Caco-2 (cell line): ENCODE measurements around the gene UBA3. TPM values are rescaled to one million over a fixed set of nuclear protein-coding genes. Genes with fewer than 3 reads are reported as not detected.

Experiments
- BruUV-seq: library from RNA; stranded (reverse); fragments of 400-500 nt; replicated peaks from 2 replicates; lab custom pipeline; 2021; lab: Mats Ljungman, UMichigan
- CTCF ChIA-PET: fragments of 300-600 bp; sonication (Branson Sonifier 250); formaldehyde crosslinking; loops from one replicate; lab custom pipeline; 2022; ENCODE audit warnings: antibody characterized with exemption; lab: Charles Lee
- POLR2A ChIA-PET: fragments of 300-600 bp; sonication (Branson Sonifier 250); formaldehyde crosslinking; loops from one replicate; lab custom pipeline; 2022; ENCODE audit warnings: antibody characterized with exemption; lab: Charles Lee
- DNase-seq, 2 experiments: peaks; one replicate each; pipeline versions ENCODE4 v3.0.0 to v3.0.0-alpha.2; 2020 to 2022
- H3K27me3 ChIP-seq: replicated peaks from 2 replicates; pipeline ENCODE4 v1.6.0; 2011; ENCODE audit warnings: low read length; ENCODE audit not compliant: control insufficient read depth, insufficient read depth
- H3K36me3 ChIP-seq: 2 replicates; pipeline ENCODE4 v1.5.1; 2011; ENCODE audit warnings: low read length; ENCODE audit not compliant: control insufficient read depth, insufficient read depth
- H3K4me1 ChIP-seq: fragments of 250-450 bp; sonication (Bioruptor Pico); 2 replicates; pipeline ENCODE4 v1.5.1; 2020; ENCODE audit warnings: mild to moderate bottlenecking
- H3K4me3 ChIP-seq: 2 replicates; pipeline ENCODE4 v1.5.1; 2011; ENCODE audit warnings: low read depth, mild to moderate bottlenecking, control low read depth, low read length
- H3K9me3 ChIP-seq: fragments of 250-450 bp; sonication (Bioruptor Pico); 2 replicates; pipeline ENCODE4 v1.5.1; 2020; ENCODE audit warnings: mild to moderate bottlenecking, moderate library complexity
- H3K27ac Mint-ChIP-seq: one replicate; pipeline ENCODE4 v1.8.0; 2022; ENCODE audit warnings: mixed read lengths; ENCODE audit not compliant: unreplicated experiment
- H3K27me3 Mint-ChIP-seq: one replicate; pipeline ENCODE4 v1.8.0; 2022; ENCODE audit warnings: mixed read lengths; ENCODE audit not compliant: insufficient read depth, unreplicated experiment
- H3K36me3 Mint-ChIP-seq: one replicate; pipeline ENCODE4 v1.8.0; 2022; ENCODE audit warnings: mild to moderate bottlenecking, mixed read lengths; ENCODE audit not compliant: insufficient read depth, unreplicated experiment
- H3K4me1 Mint-ChIP-seq: one replicate; pipeline ENCODE4 v1.8.0; 2022; ENCODE audit warnings: low read depth, mixed read lengths; ENCODE audit not compliant: unreplicated experiment
- H3K4me3 Mint-ChIP-seq: one replicate; pipeline ENCODE4 v1.8.0; 2022; ENCODE audit warnings: mild to moderate bottlenecking, moderate library complexity, mixed read lengths; ENCODE audit not compliant: unreplicated experiment
- H3K9me3 Mint-ChIP-seq: one replicate; pipeline ENCODE4 v1.8.0; 2022; ENCODE audit warnings: mixed read lengths; ENCODE audit not compliant: unreplicated experiment
- CTCF ChIP-seq, 2 experiments: fragments of 200-600 bp in 1 of 2; IDR thresholded peaks; 1 replicate in 1 of 2; 2 replicates in 1 of 2; pipeline versions ENCODE4 v1.5.1 to v1.8.0; 2011 to 2022; ENCODE audit warnings: antibody characterized with exemption in 1 of 2, control low read depth in 1 of 2, inconsistent platforms in 1 of 2, low read depth in 1 of 2, low read length in 1 of 2, mild to moderate bottlenecking in 1 of 2, moderate library complexity in 1 of 2; ENCODE audit not compliant: insufficient read depth in 1 of 2, severe bottlenecking in 1 of 2, unreplicated experiment in 1 of 2
- intact Hi-C: fragments of 100-400 bp; cut with micrococcal nuclease; formaldehyde crosslinking; loops from one replicate; pipeline ENCODE4 v1.10.0; 2022; ENCODE audit not compliant: unreplicated experiment
- total RNA-seq: library from RNA; stranded (reverse); gene quantifications from 2 replicates; pipeline ENCODE4 v1.2.3, GENCODE V29; 2022

The UBA3 gene
- total RNA-seq, 1 experiment from 2014 or later, result 49.6 TPM

- no peak for DNase-seq
- Mint-ChIP-seq H3K4me3 (no peak overlapping the region), H3K36me3 (peaks cover 2% of the 10 kb centered on the region), H3K4me1 (peaks cover 24% of the 10 kb centered on the region), H3K27me3 (no peaks in the 10 kb centered on the region), H3K27ac (no peak overlapping the region), H3K9me3 (no peaks in the 10 kb centered on the region)
- ChIA-PET CTCF (no interaction called here), POLR2A (no interaction called here)
- BruUV-seq, result no TSS peak
- Histone ChIP-seq H3K4me1 (peaks cover 5% of the 10 kb centered on the region; the same call in 1 of the 2 replicates), H3K9me3 (no peaks in the 10 kb centered on the region), H3K27me3 (no peaks in the 10 kb centered on the region), H3K4me3 (no peak overlapping the region), H3K36me3 (no peaks in the 10 kb centered on the region)
- TF ChIP-seq CTCF (IDR thresholded peaks at IDR 0.05; ENCODE audit: insufficient read depth in 1 of 2, low read depth in 1 of 2, low read length in 1 of 2, severe bottlenecking in 1 of 2, unreplicated experiment in 1 of 2), result no peak
- intact Hi-C loops, result loop anchor here (2.0 kb wide), 2 partner anchors 29 to 69 kb away; partner anchors contain the start of genes EOGT and TMF1
These were observed 1.6 kb upstream of the UBA3 start for GRCh38 chr3:69081583-69082262.

- no peaks in the 10 kb centered on the region for H3K36me3 ChIP-seq
- H3K9me3 ChIP-seq, result no peaks in the 10 kb centered on the region
- TSS peak; percentile 64 for BruUV-seq
- H3K4me3 Mint-ChIP-seq, result peak overlapping the region; percentile 75
- peaks cover 5% of the 10 kb centered on the region; the same call in 1 of the 2 replicates for H3K4me1 ChIP-seq
- intact Hi-C loops, result loop anchor here (2.0 kb wide), 2 partner anchors 27 to 67 kb away; partner anchors contain the start of genes EOGT and TMF1
- peaks cover 5% of the 10 kb centered on the region for H3K36me3 Mint-ChIP-seq
- no peaks in the 10 kb centered on the region for H3K27me3 ChIP-seq
- H3K9me3 Mint-ChIP-seq, result no peaks in the 10 kb centered on the region
- no peak for TF ChIP-seq CTCF (IDR thresholded peaks at IDR 0.05; ENCODE audit: insufficient read depth in 1 of 2, low read depth in 1 of 2, low read length in 1 of 2, severe bottlenecking in 1 of 2, unreplicated experiment in 1 of 2)
- H3K4me1 Mint-ChIP-seq, result peaks cover 15% of the 10 kb centered on the region
- no peaks in the 10 kb centered on the region for H3K27me3 Mint-ChIP-seq
- H3K27ac Mint-ChIP-seq, result peak overlapping the region; percentile 75
- peak in 1 of 2 experiments; percentile 50 for DNase-seq
- H3K4me3 ChIP-seq, result peak overlapping the region; percentile 75
- CTCF ChIA-PET, result interaction anchor here (0.6 kb wide), 1 partner anchor 732 kb away, joined by 3 read pairs; no protein-coding TSS in a partner anchor
- POLR2A ChIA-PET, result interaction anchor here (0.6 kb wide), 1 partner anchor 69 kb away, joined by 5 read pairs; no protein-coding TSS in a partner anchor
These were observed 651 bp downstream of the UBA3 start for GRCh38 chr3:69079269-69080159.

- Histone ChIP-seq H3K36me3 (no peaks in the 10 kb centered on the region), H3K27me3 (no peaks in the 10 kb centered on the region), H3K9me3 (no peaks in the 10 kb centered on the region), H3K4me3 (no peak overlapping the region), H3K4me1 (no peaks in the 10 kb centered on the region)
- ChIA-PET CTCF (no interaction called here), POLR2A (interaction anchor here (0.6 kb wide), 1 partner anchor 18 kb away, joined by 3 read pairs; no protein-coding TSS in a partner anchor)
- Mint-ChIP-seq H3K27me3 (no peaks in the 10 kb centered on the region), H3K4me3 (no peak overlapping the region), H3K9me3 (no peaks in the 10 kb centered on the region), H3K27ac (no peak overlapping the region), H3K36me3 (peaks cover 19% of the 10 kb centered on the region), H3K4me1 (no peaks in the 10 kb centered on the region)
- BruUV-seq, result no TSS peak
- DNase-seq, result no peak
- no peak for TF ChIP-seq CTCF (IDR thresholded peaks at IDR 0.05; ENCODE audit: insufficient read depth in 1 of 2, low read depth in 1 of 2, low read length in 1 of 2, severe bottlenecking in 1 of 2, unreplicated experiment in 1 of 2)
- intact Hi-C loops, result no loop called here
These were observed 7.2 kb downstream of the UBA3 start for GRCh38 chr3:69072928-69073327.
